H1 (cell line): ENCODE measurements around the gene ASXL1. TPM values are rescaled to one million over a fixed set of nuclear protein-coding genes. Genes with fewer than 3 reads are reported as not detected.

Source experiments
- CTCF ChIA-PET: fragments of 300-600 bp; sonication (Branson Sonifier 250); formaldehyde crosslinking; loops from one replicate; lab custom pipeline; 2021; ENCODE audit not compliant: partially characterized antibody; lab: Charles Lee
- POLR2A ChIA-PET: fragments of 300-600 bp; sonication (Branson Sonifier 250); formaldehyde crosslinking; loops from one replicate; lab custom pipeline; 2021; ENCODE audit warnings: inconsistent platforms; ENCODE audit not compliant: partially characterized antibody; lab: Charles Lee
- DNase-seq, 2 experiments: peaks; one replicate each; pipeline versions ENCODE4 v3.0.0 to v3.0.0-alpha.2; 2010 to 2022; ENCODE audit warnings: low spot score in 2 of 2, low read depth in 1 of 2, mixed read lengths in 1 of 2
- FAIRE-seq: peaks from 2 replicates; lab custom pipeline; 2011; peaks lifted over from hg19 to GRCh38; lab: Jason Lieb, UNC
- H2AFZ ChIP-seq: 2 replicates; pipeline ENCODE4 v1.8.1; 2012; ENCODE audit warnings: low read length, inconsistent platforms
- H2AK5ac ChIP-seq: 2 replicates; pipeline ENCODE4 v1.6.1; 2013; ENCODE audit warnings: low read depth, low read length
- H2BK120ac ChIP-seq: replicated peaks from 2 replicates; pipeline ENCODE3; 2013; ENCODE audit warnings: low read depth, low read length, inconsistent platforms
- H2BK12ac ChIP-seq: 2 replicates; pipeline ENCODE4 v1.6.1; 2013; ENCODE audit warnings: low read depth, low read length
- H2BK15ac ChIP-seq: 2 replicates; pipeline ENCODE4 v1.6.1; 2013; ENCODE audit warnings: low read length
- H2BK20ac ChIP-seq: 2 replicates; pipeline ENCODE4 v1.6.1; 2013; ENCODE audit warnings: low read length
- H2BK5ac ChIP-seq: 2 replicates; pipeline ENCODE4 v1.6.1; 2013; ENCODE audit warnings: low read depth, low read length
- H3K14ac ChIP-seq: 2 replicates; pipeline ENCODE4 v1.6.1; 2013; ENCODE audit warnings: inconsistent platforms; ENCODE audit not compliant: insufficient read length
- H3K18ac ChIP-seq: 2 replicates; pipeline ENCODE4 v1.6.1; 2013; ENCODE audit warnings: low read length; ENCODE audit errors: extremely low read depth
- H3K23ac ChIP-seq: 2 replicates; pipeline ENCODE4 v1.6.1; 2013; ENCODE audit warnings: inconsistent platforms; ENCODE audit not compliant: insufficient read length
- H3K23me2 ChIP-seq: 2 replicates; pipeline ENCODE4 v1.6.1; 2013; ENCODE audit warnings: low read depth, low read length
- H3K27ac ChIP-seq: 2 replicates; pipeline ENCODE4 v1.6.1; 2011; ENCODE audit warnings: low read depth, low read length, inconsistent platforms
- H3K27me3 ChIP-seq, 4 experiments: replicated peaks in 1 of 4; 1 replicate in 1 of 4; 2 replicates in 3 of 4; pipeline versions ENCODE4 v1.6.1 to v1.8.1; 2011 to 2013; ENCODE audit warnings: low read length in 3 of 4, mild to moderate bottlenecking in 3 of 4, inconsistent platforms in 2 of 4, mixed read lengths in 2 of 4, moderate library complexity in 1 of 4; ENCODE audit not compliant: control insufficient read depth in 3 of 4, insufficient read depth in 3 of 4; ENCODE audit errors: extremely low read depth in 1 of 4
- H3K36me3 ChIP-seq, 4 experiments: 2 replicates each; pipeline versions ENCODE4 v1.6.1 to v1.8.1; 2011 to 2013; ENCODE audit warnings: mild to moderate bottlenecking in 4 of 4, low read length in 3 of 4, moderate library complexity in 2 of 4, control low read depth in 1 of 4, inconsistent platforms in 1 of 4; ENCODE audit not compliant: insufficient read depth in 4 of 4, control insufficient read depth in 2 of 4
- H3K4ac ChIP-seq: replicated peaks from 2 replicates; pipeline ENCODE3; 2013; ENCODE audit warnings: low read length, low read depth, mixed read lengths, inconsistent platforms; ENCODE audit not compliant: insufficient read length
- H3K4me1 ChIP-seq, 4 experiments: replicated peaks in 1 of 4; 1 replicate in 1 of 4; 2 replicates in 3 of 4; pipeline versions ENCODE4 v1.6.1 to v1.8.1; 2011 to 2013; ENCODE audit warnings: low read length in 3 of 4, inconsistent platforms in 2 of 4, mixed read lengths in 1 of 4; ENCODE audit not compliant: insufficient read depth in 4 of 4, control insufficient read depth in 3 of 4
- H3K4me2 ChIP-seq, 2 experiments: 2 replicates each; pipeline versions ENCODE4 v1.6.1 to v1.8.1; 2011 to 2013; ENCODE audit warnings: low read depth in 2 of 2, low read length in 2 of 2, control low read depth in 1 of 2, inconsistent platforms in 1 of 2, mild to moderate bottlenecking in 1 of 2; ENCODE audit not compliant: insufficient read depth in 1 of 2
- H3K4me3 ChIP-seq, 4 experiments: fragments of 200-600, 300-600 bp in 1 of 4; sonication (generic), shearing (Covaris generic), sonication (Bioruptor Twin) in 1 of 4; 2 replicates each; pipeline versions ENCODE4 v1.5.1 to v1.8.1; 2011 to 2016; ENCODE audit warnings: low read length in 4 of 4, low read depth in 3 of 4, control low read depth in 2 of 4, inconsistent platforms in 2 of 4, mild to moderate bottlenecking in 2 of 4, mixed read lengths in 1 of 4, moderate library complexity in 1 of 4; ENCODE audit not compliant: insufficient read depth in 2 of 4; ENCODE audit errors: extremely low read depth in 1 of 4
- H3K56ac ChIP-seq: replicated peaks from 2 replicates; pipeline ENCODE3; 2013; ENCODE audit warnings: low read depth, mild to moderate bottlenecking, mixed read lengths, low read length, inconsistent platforms; ENCODE audit not compliant: insufficient read length
- H3K79me1 ChIP-seq: 2 replicates; pipeline ENCODE4 v1.6.1; 2013; ENCODE audit warnings: low read depth, low read length, control low read depth
- H3K79me2 ChIP-seq, 2 experiments: 2 replicates each; pipeline versions ENCODE4 v1.6.1 to v1.8.1; 2012 to 2013; ENCODE audit warnings: low read length in 2 of 2, mild to moderate bottlenecking in 2 of 2, inconsistent platforms in 1 of 2; ENCODE audit not compliant: insufficient read depth in 2 of 2, control insufficient read depth in 1 of 2
- H3K9ac ChIP-seq, 4 experiments: replicated peaks in 1 of 4; 1 replicate in 1 of 4; 2 replicates in 3 of 4; pipeline versions ENCODE4 v1.6.1 to v1.8.1; 2011 to 2013; ENCODE audit warnings: low read depth in 3 of 4, low read length in 3 of 4, control low read depth in 2 of 4, mild to moderate bottlenecking in 2 of 4, moderate library complexity in 2 of 4, inconsistent platforms in 1 of 4; ENCODE audit errors: extremely low read depth in 1 of 4
- H3K9me3 ChIP-seq, 2 experiments: 2 replicates each; pipeline versions ENCODE4 v1.6.1 to v1.8.1; 2012 to 2013; ENCODE audit warnings: mild to moderate bottlenecking in 2 of 2, moderate library complexity in 2 of 2, control low read depth in 1 of 2, inconsistent platforms in 1 of 2, low read depth in 1 of 2, low read length in 1 of 2, mixed read lengths in 1 of 2; ENCODE audit not compliant: insufficient read depth in 2 of 2
- H4K20me1 ChIP-seq, 2 experiments: replicated peaks in 1 of 2; 2 replicates each; pipeline versions ENCODE3 to v1.8.1; 2011 to 2013; ENCODE audit warnings: inconsistent platforms in 2 of 2, low read length in 2 of 2, mild to moderate bottlenecking in 1 of 2; ENCODE audit not compliant: insufficient read depth in 2 of 2, control insufficient read depth in 1 of 2
- H4K5ac ChIP-seq: 2 replicates; pipeline ENCODE4 v1.6.1; 2013; ENCODE audit warnings: low read length, low read depth, mixed read lengths, inconsistent platforms; ENCODE audit not compliant: insufficient read length
- H4K8ac ChIP-seq: 2 replicates; pipeline ENCODE4 v1.8.0; 2013; ENCODE audit warnings: mild to moderate bottlenecking, moderate library complexity, low read length, inconsistent platforms; ENCODE audit not compliant: insufficient read depth; ENCODE audit errors: extremely low read depth
- H4K91ac ChIP-seq: replicated peaks from 2 replicates; pipeline ENCODE3; 2013; ENCODE audit warnings: low read length, mixed read lengths, inconsistent platforms; ENCODE audit not compliant: insufficient read length
- CBX5 ChIP-seq: fragments of 300-800, 300-1000 bp; sonication (generic); IDR thresholded peaks from 2 replicates; pipeline ENCODE4 v1.7.1; 2016; ENCODE audit warnings: antibody characterized with exemption, low read length, low read depth
- CEBPB ChIP-seq: IDR thresholded peaks from 2 replicates; pipeline ENCODE4 v1.6.1; 2012; ENCODE audit warnings: low read depth, low read length
- FOSL1 ChIP-seq: IDR thresholded peaks from 2 replicates; pipeline ENCODE4 v1.6.1; 2011; ENCODE audit warnings: mild to moderate bottlenecking, low read depth, low read length, moderate library complexity; ENCODE audit not compliant: insufficient read depth
- GABPA ChIP-seq: IDR thresholded peaks from 2 replicates; pipeline ENCODE4 v1.6.1; 2011; ENCODE audit warnings: mild to moderate bottlenecking, low read length, moderate library complexity, borderline replicate concordance; ENCODE audit not compliant: insufficient read depth
- JUN ChIP-seq: IDR thresholded peaks from 2 replicates; pipeline ENCODE4 v1.6.1; 2011; ENCODE audit warnings: low read depth, mild to moderate bottlenecking, improper control_type of control experiment, low read length
- SIN3A ChIP-seq, 2 experiments: IDR thresholded peaks in 1 of 2; conservative IDR thresholded peaks in 1 of 2; 2 replicates each; pipeline ENCODE4 v1.6.1; 2011 to 2012; ENCODE audit warnings: low read length in 2 of 2, improper control_type of control experiment in 1 of 2, low read depth in 1 of 2, mild to moderate bottlenecking in 1 of 2
- SIX5 ChIP-seq: IDR thresholded peaks from 2 replicates; pipeline ENCODE4 v1.6.1; 2011; ENCODE audit warnings: mild to moderate bottlenecking, low read depth, low read length
- SP4 ChIP-seq: IDR thresholded peaks from 2 replicates; pipeline ENCODE4 v1.6.1; 2012; ENCODE audit warnings: low read length, inconsistent platforms
- SRF ChIP-seq: IDR thresholded peaks from 2 replicates; pipeline ENCODE4 v1.6.1; 2011; ENCODE audit warnings: mild to moderate bottlenecking, low read depth, low read length, moderate library complexity
- TAF7 ChIP-seq: optimal IDR thresholded peaks from 2 replicates; pipeline ENCODE3; 2011; ENCODE audit warnings: low read depth, mild to moderate bottlenecking, inconsistent platforms, low read length, moderate library complexity, borderline replicate concordance
- WGBS, 2 experiments: shearing (Covaris generic) in 1 of 2; methylation state at CpG; one replicate each; pipeline versions ENCODE4 v1.1.6 to v1.1.7; 2013 to 2015; ENCODE audit warnings: low lambda C conversion rate in 2 of 2, mixed read lengths in 2 of 2, inconsistent platforms in 1 of 2, low coverage in 1 of 2, missing lambda C conversion rate in 1 of 2; ENCODE audit not compliant: insufficient replicate concordance in 2 of 2, insufficient coverage in 1 of 2, insufficient read length in 1 of 2; ENCODE audit errors: extremely low coverage in 1 of 2, missing lambda C conversion rate in 1 of 2; 5-methylcytosine and 5-hydroxymethylcytosine counted together
- polyA plus RNA-seq, 7 experiments: library from polyadenylated mRNA; depleted of rRNA in 3 of 7; stranded (reverse) in 5 of 7; unstranded in 2 of 7; fragments of >200 nt in 5 of 7; fragments of 200-250 nt in 2 of 7; gene quantifications; 1 replicate in 5 of 7; 2 replicates in 1 of 7; 4 replicates in 1 of 7; pipeline versions ENCODE4 v1.2.1 to v1.2.3, GENCODE V29; 2011 to 2013; ENCODE audit warnings: missing spikeins in 2 of 7, mixed read lengths in 2 of 7
- total RNA-seq: library from RNA; stranded (reverse); fragmentation: NEBNext Ultra II Directional; extraction: Animal tissue kit (Norgen Biotek cat#: 25700); gene quantifications from 2 replicates; pipeline ENCODE4 v1.2.1, GENCODE V29; 2021
- TF ChIP-seq, protein P1 (sequence below), 3 experiments: IDR thresholded peaks; 1 replicate in 2 of 3; 2 replicates in 1 of 3; pipeline versions ENCODE4 v1.5.1 to v1.6.1; 2011; ENCODE audit warnings: low read length in 3 of 3, mild to moderate bottlenecking in 3 of 3, inconsistent platforms in 2 of 3, low read depth in 1 of 3, moderate library complexity in 1 of 3; ENCODE audit not compliant: insufficient read depth in 1 of 3; ENCODE audit errors: control extremely low read depth in 1 of 3

ASXL1 gene
- total and polyA plus RNA-seq, 2 of the 8 experiments (the other 6 are each of a cell fraction or from before 2014, with no cell fraction given), result 10.6 to 26.5 TPM

DNA sequence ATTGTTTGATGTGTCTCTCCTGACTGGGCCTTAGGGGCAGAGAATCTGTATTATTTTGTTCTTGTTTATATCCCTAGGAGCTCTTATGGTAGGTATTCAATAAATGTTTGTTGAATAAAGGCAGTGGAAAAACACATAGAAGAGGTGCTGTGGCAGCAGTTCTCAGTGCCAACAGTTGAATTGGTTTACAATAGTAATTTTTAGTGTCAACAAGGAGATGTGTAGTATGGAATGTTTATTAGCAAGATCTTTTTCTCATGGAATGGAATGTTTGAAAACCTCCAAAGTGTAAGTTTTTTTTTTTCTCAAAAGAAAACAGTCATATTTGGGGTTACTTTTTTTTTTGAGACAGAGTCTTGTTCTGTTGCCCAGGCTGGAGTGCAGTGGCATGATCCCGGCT is 28.0 kb downstream of the ASXL1 start:
- no peak overlapping the region for H3K9ac ChIP-seq
- H3K36me3 ChIP-seq, result no peaks in the 10 kb centered on the region
- CTCF ChIA-PET, result no interaction called here
- H3K23me2 ChIP-seq, result no peaks in the 10 kb centered on the region
- no peak overlapping the region for H2BK20ac ChIP-seq
- H4K5ac ChIP-seq, result no peak overlapping the region
- H3K4ac ChIP-seq, result no peak overlapping the region
- 100% methylated on average over 1 of the region's 1 CpG; no CpG with 5 or more reads in 1 of the 2 experiments for WGBS, 2 experiments
- POLR2A ChIA-PET, result no interaction called here
- H4K20me1 ChIP-seq, result peaks cover 0 to 3% of the 10 kb centered on the region in 2 experiments
- no peak overlapping the region for H2BK120ac ChIP-seq
- no peak overlapping the region for H2AK5ac ChIP-seq
- no peaks in the 10 kb centered on the region for H3K27me3 ChIP-seq
- no peak overlapping the region for H3K4me3 ChIP-seq
- no peaks in the 10 kb centered on the region for H3K9me3 ChIP-seq
- no peak overlapping the region for H4K91ac ChIP-seq
- no peaks in the 10 kb centered on the region for H3K79me2 ChIP-seq
- H3K18ac ChIP-seq, result no peak overlapping the region
- no peak for FAIRE-seq
- no peak overlapping the region for H3K27ac ChIP-seq
- H3K79me1 ChIP-seq, result no peaks in the 10 kb centered on the region
- TF ChIP-seq CBX5, result no peak
- TF ChIP-seq JUN, result no peak
- no peak for TF ChIP-seq TAF7
- TF ChIP-seq CEBPB, result no peak
- no peak for TF ChIP-seq SP4
- TF ChIP-seq GABPA, result no peak
- no peak for TF ChIP-seq SRF
- TF ChIP-seq SIN3A (conservative IDR thresholded peaks at IDR 0.05 in 1 of 2, IDR thresholded peaks at IDR 0.05 in 1 of 2; ENCODE audit: low read depth in 1 of 2, low read length in 2 of 2), result no peak
- TF ChIP-seq FOSL1, result no peak
- TF ChIP-seq SIX5, result no peak
- TF ChIP-seq, protein P1, sequence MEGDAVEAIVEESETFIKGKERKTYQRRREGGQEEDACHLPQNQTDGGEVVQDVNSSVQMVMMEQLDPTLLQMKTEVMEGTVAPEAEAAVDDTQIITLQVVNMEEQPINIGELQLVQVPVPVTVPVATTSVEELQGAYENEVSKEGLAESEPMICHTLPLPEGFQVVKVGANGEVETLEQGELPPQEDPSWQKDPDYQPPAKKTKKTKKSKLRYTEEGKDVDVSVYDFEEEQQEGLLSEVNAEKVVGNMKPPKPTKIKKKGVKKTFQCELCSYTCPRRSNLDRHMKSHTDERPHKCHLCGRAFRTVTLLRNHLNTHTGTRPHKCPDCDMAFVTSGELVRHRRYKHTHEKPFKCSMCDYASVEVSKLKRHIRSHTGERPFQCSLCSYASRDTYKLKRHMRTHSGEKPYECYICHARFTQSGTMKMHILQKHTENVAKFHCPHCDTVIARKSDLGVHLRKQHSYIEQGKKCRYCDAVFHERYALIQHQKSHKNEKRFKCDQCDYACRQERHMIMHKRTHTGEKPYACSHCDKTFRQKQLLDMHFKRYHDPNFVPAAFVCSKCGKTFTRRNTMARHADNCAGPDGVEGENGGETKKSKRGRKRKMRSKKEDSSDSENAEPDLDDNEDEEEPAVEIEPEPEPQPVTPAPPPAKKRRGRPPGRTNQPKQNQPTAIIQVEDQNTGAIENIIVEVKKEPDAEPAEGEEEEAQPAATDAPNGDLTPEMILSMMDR (IDR thresholded peaks at IDR 0.05; ENCODE audit: control extremely low read depth in 1 of 3, insufficient read depth in 1 of 3, low read depth in 1 of 3, low read length in 3 of 3), result no peak
- TF ChIP-seq, all 59 proteins: peak for 0
- Histone ChIP-seq H4K8ac (no peak overlapping the region), H3K23ac (no peak overlapping the region), H3K4me2 (no peak overlapping the region), H3K14ac (no peak overlapping the region), H2AFZ (no peak overlapping the region), H2BK15ac (no peak overlapping the region), H3K4me1 (no peaks in the 10 kb centered on the region), H3K56ac (no peak overlapping the region), H2BK12ac (no peak overlapping the region), H2BK5ac (no peak overlapping the region)
- no peak for DNase-seq
